ENCODE measurements around the gene MAP4K3.
A peak's percentile ranks its signal among the peaks of the same experiment; 100 is the strongest.
"Not testable (repeated sequence)": the region's sequence is repeated elsewhere in the genome, so short reads cannot be mapped to it uniquely, and the experiment has no call there.

Gene MAP4K3

DNA sequence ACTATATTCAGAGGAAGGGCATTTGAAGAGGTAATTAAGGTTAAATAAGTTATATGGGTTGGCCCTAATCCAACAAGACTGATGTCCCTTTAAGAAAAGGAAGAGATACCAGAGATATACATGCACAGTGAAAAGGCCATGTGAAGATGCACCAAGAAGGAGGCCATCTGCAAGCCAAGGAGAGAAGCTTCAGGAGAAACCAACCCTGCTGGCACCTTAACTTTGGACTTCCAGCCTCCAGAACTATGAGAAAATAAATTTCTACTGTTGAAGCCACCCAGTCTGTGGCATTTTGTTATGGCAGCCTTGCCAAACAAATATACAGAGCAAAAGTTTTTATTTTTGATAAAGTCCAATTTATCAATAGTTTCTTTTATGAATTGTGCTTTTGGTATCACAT lies 51.0 kb downstream of the MAP4K3 start:
- Histone ChIP-seq H2BK15ac (replicated peaks; ENCODE audit: low read depth) (no peak overlapping the region), H3K23ac (ENCODE audit: low read length) (no peak overlapping the region), H4K5ac (ENCODE audit: low read length) (no peak overlapping the region), H3K27ac (ENCODE audit: low read depth, low read length) (no peak overlapping the region), H3K18ac (ENCODE audit: low read length) (no peak overlapping the region), H3K79me2 (ENCODE audit: control insufficient read depth, insufficient read depth, low read length) (peaks cover 44% of the 10 kb centered on the region), H3K4me1 (ENCODE audit: control insufficient read depth, low read depth, low read length) (peaks cover 4% of the 10 kb centered on the region), H3K4me3 (ENCODE audit: low read length) (no peak overlapping the region), H2BK5ac (ENCODE audit: low read length) (no peak overlapping the region), H3K79me1 (ENCODE audit: low read length) (peaks cover 12% of the 10 kb centered on the region), H3K9ac (ENCODE audit: low read length) (no peak overlapping the region), H3K36me3 (ENCODE audit: control insufficient read depth, insufficient read depth, low read length) (no peaks in the 10 kb centered on the region), H4K8ac (ENCODE audit: low read depth, low read length) (no peak overlapping the region), H2AK5ac (ENCODE audit: low read length) (no peak overlapping the region), H3K4ac (ENCODE audit: low read depth, low read length) (no peak overlapping the region), H3K4me2 (ENCODE audit: low read length) (no peak overlapping the region), H2BK120ac (ENCODE audit: low read depth, low read length) (no peak overlapping the region), H3K56ac (ENCODE audit: low read length) (no peak overlapping the region), H3K27me3 (ENCODE audit: insufficient read depth, low read length, poor library complexity) (no peaks in the 10 kb centered on the region)
- no peak for DNase-seq

- H2AK5ac ChIP-seq (ENCODE audit: low read length) = no peak overlapping the region
- no peak overlapping the region for H3K4ac ChIP-seq (ENCODE audit: low read depth, low read length)
- H3K23ac ChIP-seq (ENCODE audit: low read length) = no peak overlapping the region
- H2BK120ac ChIP-seq (ENCODE audit: low read depth, low read length) = no peak overlapping the region
- H3K4me3 ChIP-seq (ENCODE audit: low read length) = no peak overlapping the region
- no peak overlapping the region for H2BK15ac ChIP-seq (replicated peaks; ENCODE audit: low read depth)
- H3K27ac ChIP-seq (ENCODE audit: low read depth, low read length) = no peak overlapping the region
- H3K18ac ChIP-seq (ENCODE audit: low read length) = no peak overlapping the region
- H3K79me2 ChIP-seq (ENCODE audit: control insufficient read depth, insufficient read depth, low read length) = peaks cover 45% of the 10 kb centered on the region
- H3K79me1 ChIP-seq (ENCODE audit: low read length) = peaks cover 11% of the 10 kb centered on the region
- no peak overlapping the region for H4K5ac ChIP-seq (ENCODE audit: low read length)
- H3K56ac ChIP-seq (ENCODE audit: low read length) = no peak overlapping the region
- H3K4me2 ChIP-seq (ENCODE audit: low read length) = no peak overlapping the region
- no CpG with 5 or more reads among the region's 2 CpGs for WGBS (ENCODE audit: extremely low coverage, insufficient coverage, low lambda C conversion rate)
- H2BK5ac ChIP-seq (ENCODE audit: low read length) = no peak overlapping the region
- H3K36me3 ChIP-seq (ENCODE audit: control insufficient read depth, insufficient read depth, low read length) = no peaks in the 10 kb centered on the region
- no peak overlapping the region for H3K9ac ChIP-seq (ENCODE audit: low read length)
- no peak for DNase-seq
- no peaks in the 10 kb centered on the region for H3K27me3 ChIP-seq (ENCODE audit: insufficient read depth, low read length, poor library complexity)
- no peak overlapping the region for H4K8ac ChIP-seq (ENCODE audit: low read depth, low read length)
- peaks cover 4% of the 10 kb centered on the region for H3K4me1 ChIP-seq (ENCODE audit: control insufficient read depth, low read depth, low read length)
These were observed 51.9 kb downstream of the MAP4K3 start for GRCh38 chr2:39385172-39385571.

DNA sequence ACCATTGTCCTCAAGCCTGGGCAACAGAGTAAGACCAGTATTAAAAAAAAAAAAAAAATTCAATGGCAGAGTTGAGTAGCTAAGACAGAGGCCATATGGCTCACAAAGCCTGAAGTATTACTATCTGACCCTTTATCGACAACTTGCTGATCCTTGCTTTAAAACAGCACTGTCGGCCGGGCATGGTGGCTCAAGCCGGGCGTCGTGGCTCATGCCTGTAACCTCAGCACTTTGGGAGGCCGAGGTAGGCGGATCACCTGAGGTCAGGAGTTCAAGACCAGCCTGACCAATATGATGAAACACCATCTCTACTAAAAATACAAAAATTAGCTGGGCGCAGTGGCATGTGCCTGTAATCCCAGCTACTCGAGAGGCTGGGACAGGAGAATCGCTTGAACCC lies 53.0 kb downstream of the MAP4K3 start:
- not testable (repeated sequence) for H2AK5ac ChIP-seq (ENCODE audit: low read length); H3K4me2 ChIP-seq (ENCODE audit: low read length); H2BK120ac ChIP-seq (ENCODE audit: low read depth, low read length); H3K9ac ChIP-seq (ENCODE audit: low read length); H2BK15ac ChIP-seq (replicated peaks; ENCODE audit: low read depth); H3K18ac ChIP-seq (ENCODE audit: low read length); H3K27ac ChIP-seq (ENCODE audit: low read depth, low read length); DNase-seq; H3K36me3 ChIP-seq (ENCODE audit: control insufficient read depth, insufficient read depth, low read length); H3K27me3 ChIP-seq (ENCODE audit: insufficient read depth, low read length, poor library complexity); H2BK5ac ChIP-seq (ENCODE audit: low read length); H3K56ac ChIP-seq (ENCODE audit: low read length); H3K23ac ChIP-seq (ENCODE audit: low read length); H3K4ac ChIP-seq (ENCODE audit: low read depth, low read length); H3K4me3 ChIP-seq (ENCODE audit: low read length); H3K4me1 ChIP-seq (ENCODE audit: control insufficient read depth, low read depth, low read length); H4K5ac ChIP-seq (ENCODE audit: low read length); H4K8ac ChIP-seq (ENCODE audit: low read depth, low read length)
- WGBS (ENCODE audit: extremely low coverage, insufficient coverage, low lambda C conversion rate) = no CpG with 5 or more reads among the region's 11 CpGs
- Histone ChIP-seq H3K79me2 (ENCODE audit: control insufficient read depth, insufficient read depth, low read length) (peaks cover 42% of the 10 kb centered on the region), H3K79me1 (ENCODE audit: low read length) (peaks cover 11% of the 10 kb centered on the region)

DNA sequence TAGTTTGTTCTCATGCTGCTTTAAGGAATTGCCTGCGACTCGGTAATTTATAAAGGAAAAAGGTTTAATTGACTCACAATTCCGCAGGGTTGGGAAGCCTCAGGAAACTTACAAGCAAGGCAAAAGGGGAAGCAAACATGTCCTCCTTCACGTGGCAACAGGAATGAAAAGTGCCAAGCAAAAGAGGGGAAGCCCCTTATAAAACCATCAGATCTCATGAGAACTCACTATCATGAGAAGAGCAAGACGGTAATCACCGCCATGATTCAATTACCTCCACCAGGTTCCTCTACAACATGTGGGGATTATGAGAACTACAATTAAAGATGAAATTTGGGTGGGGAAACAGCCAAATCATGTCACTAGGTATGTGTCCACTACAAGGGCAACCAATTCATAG lies 53.9 kb downstream of the MAP4K3 start:
- no peaks in the 10 kb centered on the region for H3K36me3 ChIP-seq (ENCODE audit: control insufficient read depth, insufficient read depth, low read length)
- no peak overlapping the region for H2BK120ac ChIP-seq (ENCODE audit: low read depth, low read length)
- no peak overlapping the region for H3K4me2 ChIP-seq (ENCODE audit: low read length)
- no peak overlapping the region for H4K8ac ChIP-seq (ENCODE audit: low read depth, low read length)
- H3K56ac ChIP-seq (ENCODE audit: low read length) = no peak overlapping the region
- H3K27me3 ChIP-seq (ENCODE audit: insufficient read depth, low read length, poor library complexity) = no peaks in the 10 kb centered on the region
- H2AK5ac ChIP-seq (ENCODE audit: low read length) = no peak overlapping the region
- H4K5ac ChIP-seq (ENCODE audit: low read length) = no peak overlapping the region
- no peak overlapping the region for H2BK15ac ChIP-seq (replicated peaks; ENCODE audit: low read depth)
- peaks cover 2% of the 10 kb centered on the region for H3K4me1 ChIP-seq (ENCODE audit: control insufficient read depth, low read depth, low read length)
- H3K9ac ChIP-seq (ENCODE audit: low read length) = no peak overlapping the region
- H3K23ac ChIP-seq (ENCODE audit: low read length) = no peak overlapping the region
- H3K18ac ChIP-seq (ENCODE audit: low read length) = no peak overlapping the region
- peaks cover 11% of the 10 kb centered on the region for H3K79me1 ChIP-seq (ENCODE audit: low read length)
- H2BK5ac ChIP-seq (ENCODE audit: low read length) = no peak overlapping the region
- no peak for DNase-seq
- peaks cover 37% of the 10 kb centered on the region for H3K79me2 ChIP-seq (ENCODE audit: control insufficient read depth, insufficient read depth, low read length)
- no peak overlapping the region for H3K27ac ChIP-seq (ENCODE audit: low read depth, low read length)
- WGBS (ENCODE audit: extremely low coverage, insufficient coverage, low lambda C conversion rate) = no CpG with 5 or more reads among the region's 6 CpGs
- no peak overlapping the region for H3K4me3 ChIP-seq (ENCODE audit: low read length)
- no peak overlapping the region for H3K4ac ChIP-seq (ENCODE audit: low read depth, low read length)

GRCh38 chr2:39381653-39382052 lies 55.4 kb downstream of the MAP4K3 start:
- Histone ChIP-seq H4K8ac (ENCODE audit: low read depth, low read length) (no peak overlapping the region), H3K79me1 (ENCODE audit: low read length) (peaks cover 10% of the 10 kb centered on the region), H3K27ac (ENCODE audit: low read depth, low read length) (no peak overlapping the region)

DNA sequence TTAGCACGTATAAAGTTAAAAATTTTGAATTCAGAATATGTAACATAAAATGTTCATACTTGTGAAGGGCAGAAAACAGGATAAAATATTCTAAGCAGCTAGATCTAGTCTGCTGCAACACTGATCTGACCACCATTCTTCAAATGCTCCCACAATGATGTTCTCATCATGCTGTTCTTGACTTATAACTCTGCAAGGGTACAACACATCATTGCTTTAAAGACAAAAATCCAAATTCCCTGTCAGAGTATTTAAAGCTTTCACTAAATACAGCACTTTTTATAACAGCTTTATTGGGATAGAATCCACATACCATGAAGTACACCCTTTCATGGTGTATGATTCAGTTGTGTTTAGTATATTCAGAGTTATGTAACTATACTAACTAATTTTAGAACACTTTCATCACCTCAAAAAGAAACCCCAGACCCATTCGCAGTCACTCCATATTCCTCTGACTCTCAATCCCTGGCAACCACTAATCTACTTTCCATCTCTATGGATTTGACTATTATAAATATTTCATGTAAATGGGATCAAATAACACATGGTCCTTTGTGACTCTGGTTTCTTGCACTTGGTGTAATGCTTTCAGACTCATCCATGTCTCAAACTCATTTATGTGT lies 56.4 kb downstream of the MAP4K3 start:
- DNase-seq = no peak
- Histone ChIP-seq H2BK15ac (replicated peaks; ENCODE audit: low read depth) (no peak overlapping the region), H2BK5ac (ENCODE audit: low read length) (no peak overlapping the region), H3K9ac (ENCODE audit: low read length) (no peak overlapping the region), H3K27me3 (ENCODE audit: insufficient read depth, low read length, poor library complexity) (no peaks in the 10 kb centered on the region), H3K36me3 (ENCODE audit: control insufficient read depth, insufficient read depth, low read length) (no peaks in the 10 kb centered on the region), H3K56ac (ENCODE audit: low read length) (no peak overlapping the region), H2BK120ac (ENCODE audit: low read depth, low read length) (no peak overlapping the region), H3K23ac (ENCODE audit: low read length) (no peak overlapping the region), H3K4me1 (ENCODE audit: control insufficient read depth, low read depth, low read length) (peaks cover 4% of the 10 kb centered on the region), H3K18ac (ENCODE audit: low read length) (no peak overlapping the region), H3K27ac (ENCODE audit: low read depth, low read length) (no peak overlapping the region), H4K5ac (ENCODE audit: low read length) (no peak overlapping the region), H3K79me1 (ENCODE audit: low read length) (peaks cover 8% of the 10 kb centered on the region), H3K4me2 (ENCODE audit: low read length) (no peak overlapping the region), H4K8ac (ENCODE audit: low read depth, low read length) (no peak overlapping the region), H3K4me3 (ENCODE audit: low read length) (no peak overlapping the region), H3K4ac (ENCODE audit: low read depth, low read length) (no peak overlapping the region), H3K79me2 (ENCODE audit: control insufficient read depth, insufficient read depth, low read length) (peaks cover 25% of the 10 kb centered on the region), H2AK5ac (ENCODE audit: low read length) (no peak overlapping the region)
- WGBS (ENCODE audit: extremely low coverage, insufficient coverage, low lambda C conversion rate) = no CpG with 5 or more reads among the region's 2 CpGs

More at GRCh38 chr2:39381653-39382052, 55.4 kb downstream of the MAP4K3 start:
- H3K4me2 ChIP-seq (ENCODE audit: low read length) = no peak overlapping the region
- no peak overlapping the region for H3K23ac ChIP-seq (ENCODE audit: low read length)
- no peak overlapping the region for H3K4me3 ChIP-seq (ENCODE audit: low read length)
- H2BK5ac ChIP-seq (ENCODE audit: low read length) = no peak overlapping the region
- no peak overlapping the region for H3K56ac ChIP-seq (ENCODE audit: low read length)
- no peak overlapping the region for H3K18ac ChIP-seq (ENCODE audit: low read length)
- H3K27me3 ChIP-seq (ENCODE audit: insufficient read depth, low read length, poor library complexity) = no peaks in the 10 kb centered on the region
- peaks cover 4% of the 10 kb centered on the region for H3K4me1 ChIP-seq (ENCODE audit: control insufficient read depth, low read depth, low read length)
- H2BK15ac ChIP-seq (replicated peaks; ENCODE audit: low read depth) = no peak overlapping the region
- WGBS (ENCODE audit: extremely low coverage, insufficient coverage, low lambda C conversion rate) = no CpG with 5 or more reads among the region's 5 CpGs
- no peak overlapping the region for H3K9ac ChIP-seq (ENCODE audit: low read length)
- DNase-seq = peak; percentile 72
- H3K4ac ChIP-seq (ENCODE audit: low read depth, low read length) = no peak overlapping the region
- H3K36me3 ChIP-seq (ENCODE audit: control insufficient read depth, insufficient read depth, low read length) = no peaks in the 10 kb centered on the region
- no peak overlapping the region for H2AK5ac ChIP-seq (ENCODE audit: low read length)
- H2BK120ac ChIP-seq (ENCODE audit: low read depth, low read length) = no peak overlapping the region
- H3K79me2 ChIP-seq (ENCODE audit: control insufficient read depth, insufficient read depth, low read length) = peaks cover 25% of the 10 kb centered on the region
- no peak overlapping the region for H4K5ac ChIP-seq (ENCODE audit: low read length)
